ENCODE results near the gene NTN1. TPM values are rescaled to one million over a fixed set of nuclear protein-coding genes. Genes with fewer than 3 reads are reported as not detected.
A peak's percentile ranks its signal among the peaks of the same experiment; 100 is the strongest.

Gene NTN1
- total RNA-seq, 1 experiment from 2014 or later, result 1.2 TPM

DNA sequence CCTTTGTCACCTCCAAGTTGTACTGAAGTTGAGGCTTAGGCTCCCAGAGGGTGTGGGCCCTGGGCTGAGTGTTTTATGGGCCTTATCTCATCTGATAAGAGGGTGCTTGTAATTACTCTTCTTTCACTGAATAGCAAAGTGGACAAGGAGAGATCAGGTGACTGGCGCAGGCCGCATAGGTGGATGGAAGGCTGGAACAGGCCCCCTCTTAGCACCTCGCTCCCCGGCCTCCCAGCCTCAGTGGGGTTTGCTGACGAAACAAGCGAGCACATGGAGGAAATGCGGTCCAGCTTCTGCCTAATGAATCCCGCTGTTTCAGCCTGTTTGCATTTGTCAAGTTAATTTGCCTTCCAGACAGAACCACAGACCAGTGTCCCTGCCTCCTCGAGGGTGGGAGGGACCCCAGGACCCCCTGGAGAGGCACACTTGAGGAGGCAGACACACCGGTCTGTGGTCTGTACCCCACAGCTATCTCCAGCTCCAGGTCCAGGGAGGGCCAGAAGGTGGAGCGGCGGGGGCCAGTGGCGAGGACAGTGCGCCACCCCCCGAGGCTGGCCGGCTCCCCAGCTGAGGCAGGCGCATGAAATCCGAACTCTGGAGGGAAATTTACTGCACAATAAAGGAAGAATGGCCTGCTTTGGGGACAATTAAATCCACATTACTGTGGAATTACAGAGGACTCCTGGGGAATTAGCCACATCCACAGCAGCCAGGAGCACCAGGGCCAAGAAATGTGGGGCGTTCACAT is 123.4 kb downstream of the NTN1 start:
- no peaks in the 10 kb centered on the region for H3K23me2 ChIP-seq (ENCODE audit: insufficient read length, low read depth, low read length, poor library complexity, severe bottlenecking)
- H3K27ac ChIP-seq (ENCODE audit: insufficient read length, low read depth, low read length), result no peak overlapping the region
- Mint-ChIP-seq H3K27me3 (ENCODE audit: low read depth) (peaks cover 3% of the 10 kb centered on the region), H3K36me3 (ENCODE audit: insufficient read depth in 1 of 3, low read depth in 3 of 3) (no peaks in the 10 kb centered on the region), H3K27ac (peak overlapping the region in 1 of 3 experiments; percentile 79; a peak in 1 of 7 replicates), H3K4me3 (no peak overlapping the region), H3K9me3 (no peaks in the 10 kb centered on the region), H3K4me1 (peaks cover 4 to 19% of the 10 kb centered on the region in 2 experiments; a peak in 3 of 4 replicates)
- H3K4ac ChIP-seq (ENCODE audit: low read depth, low read length), result no peak overlapping the region
- no peak overlapping the region for H3T11ph ChIP-seq (ENCODE audit: low read length)
- H4K5ac ChIP-seq (ENCODE audit: insufficient read length, low read depth, low read length), result no peak overlapping the region
- no peak overlapping the region for H2BK20ac ChIP-seq (ENCODE audit: low read depth, low read length, poor library complexity, severe bottlenecking)
- no peak overlapping the region for H3K23ac ChIP-seq (ENCODE audit: insufficient read length, low read depth, low read length)
- no peak overlapping the region for H4K91ac ChIP-seq (ENCODE audit: insufficient read length, low read depth, low read length)
- H3K9ac ChIP-seq (ENCODE audit: extremely low read depth, insufficient read length, low read length), result no peak overlapping the region
- H3K4me2 ChIP-seq (ENCODE audit: insufficient read depth, insufficient read length, low read length), result no peak overlapping the region
- no peaks in the 10 kb centered on the region for H3K9me3 ChIP-seq (ENCODE audit: control insufficient read depth, low read depth, low read length)
- no peak overlapping the region for H4K8ac ChIP-seq (replicated peaks; ENCODE audit: insufficient read length, low read depth, low read length)
- H2BK12ac ChIP-seq (ENCODE audit: insufficient read length, low read depth, low read length), result no peak overlapping the region
- no peak overlapping the region for H2AFZ ChIP-seq (ENCODE audit: low read length)
- H3K79me1 ChIP-seq (ENCODE audit: insufficient read depth, low read depth, low read length, poor library complexity, severe bottlenecking), result no peaks in the 10 kb centered on the region
- no peak overlapping the region for H2BK120ac ChIP-seq (ENCODE audit: low read depth, low read length, poor library complexity, severe bottlenecking)
- no CpG with 5 or more reads among the region's 19 CpGs for WGBS (ENCODE audit: extremely low coverage, insufficient read length, low lambda C conversion rate)
- H3K14ac ChIP-seq (ENCODE audit: insufficient read depth, low read length), result no peak overlapping the region; the same call in 1 of the 2 replicates
- no peak for DNase-seq
- no peaks in the 10 kb centered on the region for H3K27me3 ChIP-seq (ENCODE audit: insufficient read depth, low read length)
- no peak overlapping the region for H3K56ac ChIP-seq (ENCODE audit: insufficient read length, low read depth, low read length)
- H2BK15ac ChIP-seq (ENCODE audit: low read depth, low read length), result no peak overlapping the region
- no peaks in the 10 kb centered on the region for H4K20me1 ChIP-seq (ENCODE audit: control insufficient read depth, insufficient read depth, insufficient read length)
- TF ChIP-seq, protein P1, sequence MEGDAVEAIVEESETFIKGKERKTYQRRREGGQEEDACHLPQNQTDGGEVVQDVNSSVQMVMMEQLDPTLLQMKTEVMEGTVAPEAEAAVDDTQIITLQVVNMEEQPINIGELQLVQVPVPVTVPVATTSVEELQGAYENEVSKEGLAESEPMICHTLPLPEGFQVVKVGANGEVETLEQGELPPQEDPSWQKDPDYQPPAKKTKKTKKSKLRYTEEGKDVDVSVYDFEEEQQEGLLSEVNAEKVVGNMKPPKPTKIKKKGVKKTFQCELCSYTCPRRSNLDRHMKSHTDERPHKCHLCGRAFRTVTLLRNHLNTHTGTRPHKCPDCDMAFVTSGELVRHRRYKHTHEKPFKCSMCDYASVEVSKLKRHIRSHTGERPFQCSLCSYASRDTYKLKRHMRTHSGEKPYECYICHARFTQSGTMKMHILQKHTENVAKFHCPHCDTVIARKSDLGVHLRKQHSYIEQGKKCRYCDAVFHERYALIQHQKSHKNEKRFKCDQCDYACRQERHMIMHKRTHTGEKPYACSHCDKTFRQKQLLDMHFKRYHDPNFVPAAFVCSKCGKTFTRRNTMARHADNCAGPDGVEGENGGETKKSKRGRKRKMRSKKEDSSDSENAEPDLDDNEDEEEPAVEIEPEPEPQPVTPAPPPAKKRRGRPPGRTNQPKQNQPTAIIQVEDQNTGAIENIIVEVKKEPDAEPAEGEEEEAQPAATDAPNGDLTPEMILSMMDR (conservative IDR thresholded peaks at IDR 0.05), result no peak
- no peaks in the 10 kb centered on the region for H3K79me2 ChIP-seq (ENCODE audit: insufficient read depth, low read length)
- H2BK5ac ChIP-seq (ENCODE audit: insufficient read length, low read length), result no peak overlapping the region
- no peaks in the 10 kb centered on the region for H3K4me1 ChIP-seq (ENCODE audit: insufficient read depth, low read length)
- no peak overlapping the region for H2AK5ac ChIP-seq (ENCODE audit: insufficient read length, low read length)
- no peak overlapping the region for H3K18ac ChIP-seq (ENCODE audit: insufficient read length, low read depth, low read length)
